Urinary bladder (tissue), 4 donors: ENCODE data around the gene POU3F3. TPM values are rescaled to one million over a fixed set of nuclear protein-coding genes. Genes with fewer than 3 reads are reported as not detected.
A peak's percentile ranks its signal among the peaks of the same experiment; 100 is the strongest.

Experiments used
- DNase-seq: peaks from one replicate; pipeline ENCODE4 v3.0.0-alpha.2; 2015; ENCODE audit errors: extremely low spot score
- H3K27ac ChIP-seq: one replicate; pipeline ENCODE4 v1.5.1; 2013; ENCODE audit warnings: low read depth, mild to moderate bottlenecking, moderate library complexity
- H3K36me3 ChIP-seq: one replicate; pipeline ENCODE4 v1.6.1; 2013; ENCODE audit warnings: mild to moderate bottlenecking, moderate library complexity; ENCODE audit not compliant: insufficient read depth
- H3K4me1 ChIP-seq: one replicate; pipeline ENCODE4 v1.6.1; 2013; ENCODE audit warnings: mild to moderate bottlenecking, moderate library complexity; ENCODE audit not compliant: insufficient read depth
- H3K4me3 ChIP-seq: one replicate; pipeline ENCODE4 v1.5.1; 2013; ENCODE audit warnings: low read depth, low read length
- WGBS: extraction: QIAGEN DNeasy Blood & Tissue Kit; methylation state at CpG from one replicate; pipeline ENCODE4 v1.1.7; 2013; 5-methylcytosine and 5-hydroxymethylcytosine counted together
- polyA plus RNA-seq: library from polyadenylated mRNA; stranded (reverse); fragments of 200-250 nt; gene quantifications from one replicate; pipeline ENCODE4 v1.2.3, GENCODE V29; 2013
- total RNA-seq: library from RNA; depleted of rRNA; stranded (reverse); fragments of >200 nt; gene quantifications from one replicate; pipeline ENCODE4 v1.2.3, GENCODE V29; 2014
- donor health status: healthy with polysubstance abuse.
- donor health status: healthy.

Gene POU3F3
- total and polyA plus RNA-seq, 2 donors = 0.32 TPM; not detected in 1

DNA sequence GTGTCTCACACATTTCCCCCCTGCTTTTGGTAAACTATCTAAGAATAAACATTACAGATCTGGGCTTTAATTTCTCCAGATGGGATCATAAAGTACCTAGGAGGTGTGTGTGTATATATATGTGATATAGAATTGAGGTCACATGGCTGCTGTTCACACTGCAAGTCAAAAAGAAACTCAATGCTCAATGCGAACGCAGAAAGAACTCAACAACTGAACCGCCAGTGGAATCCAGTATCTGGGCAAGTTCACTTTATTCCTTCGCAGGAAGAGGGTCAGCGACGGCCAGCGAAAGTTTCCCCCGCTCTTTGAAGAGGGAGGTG is 17.7 kb downstream of the POU3F3 start:
- Histone ChIP-seq H3K4me1 (no peaks in the 10 kb centered on the region), H3K36me3 (no peaks in the 10 kb centered on the region), H3K4me3 (no peak overlapping the region), H3K27ac (no peak overlapping the region)
- no peak for DNase-seq
- 3% methylated on average over 8 of the region's 8 CpGs for WGBS

DNA sequence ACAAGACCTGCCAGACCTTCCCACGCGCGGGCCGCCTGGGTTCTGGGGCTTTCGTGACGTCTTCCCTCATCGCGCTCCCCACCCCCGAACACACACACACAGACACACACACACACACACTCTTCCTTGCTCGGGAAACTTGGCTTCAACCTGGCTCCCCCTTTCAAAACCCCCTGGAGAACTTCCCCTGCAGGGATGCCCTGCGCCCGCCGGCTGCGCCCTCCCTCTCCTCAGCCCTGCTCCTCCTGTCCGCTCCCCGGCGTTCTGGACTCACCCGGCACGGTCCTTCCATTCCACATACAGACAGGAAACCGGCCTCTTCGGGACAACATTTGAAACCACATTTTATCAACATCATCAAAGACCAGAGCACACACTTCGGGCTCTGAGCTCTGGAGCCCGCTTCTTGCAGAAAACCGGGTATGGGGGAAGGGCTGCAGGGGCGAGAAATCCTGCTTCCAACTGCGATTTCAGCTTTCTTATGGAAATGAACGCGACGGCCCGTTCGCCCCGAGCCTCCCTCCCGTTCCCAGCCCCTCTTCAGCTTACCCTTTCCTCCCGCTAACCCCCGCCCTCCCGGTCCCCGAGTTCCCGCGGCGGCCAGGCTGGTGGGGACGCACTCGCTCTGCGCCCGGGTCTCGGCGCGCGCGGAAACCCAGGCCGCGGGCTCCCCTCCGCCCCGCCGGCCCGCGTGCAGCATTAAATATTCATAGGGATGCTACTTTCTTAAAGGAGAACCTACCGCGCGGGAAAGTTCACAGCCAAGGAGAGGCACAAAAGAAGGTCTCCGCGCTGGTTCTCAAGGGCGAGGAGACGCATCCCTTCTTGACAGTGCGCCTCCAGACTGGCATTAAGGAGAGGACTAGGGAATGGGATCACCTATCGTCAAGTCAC is 18.3 kb downstream of the POU3F3 start:
- Histone ChIP-seq H3K4me1 (no peaks in the 10 kb centered on the region), H3K36me3 (no peaks in the 10 kb centered on the region), H3K4me3 (no peak overlapping the region), H3K27ac (no peak overlapping the region)
- 1% methylated on average over 65 of the region's 65 CpGs for WGBS
- no peak for DNase-seq

DNA sequence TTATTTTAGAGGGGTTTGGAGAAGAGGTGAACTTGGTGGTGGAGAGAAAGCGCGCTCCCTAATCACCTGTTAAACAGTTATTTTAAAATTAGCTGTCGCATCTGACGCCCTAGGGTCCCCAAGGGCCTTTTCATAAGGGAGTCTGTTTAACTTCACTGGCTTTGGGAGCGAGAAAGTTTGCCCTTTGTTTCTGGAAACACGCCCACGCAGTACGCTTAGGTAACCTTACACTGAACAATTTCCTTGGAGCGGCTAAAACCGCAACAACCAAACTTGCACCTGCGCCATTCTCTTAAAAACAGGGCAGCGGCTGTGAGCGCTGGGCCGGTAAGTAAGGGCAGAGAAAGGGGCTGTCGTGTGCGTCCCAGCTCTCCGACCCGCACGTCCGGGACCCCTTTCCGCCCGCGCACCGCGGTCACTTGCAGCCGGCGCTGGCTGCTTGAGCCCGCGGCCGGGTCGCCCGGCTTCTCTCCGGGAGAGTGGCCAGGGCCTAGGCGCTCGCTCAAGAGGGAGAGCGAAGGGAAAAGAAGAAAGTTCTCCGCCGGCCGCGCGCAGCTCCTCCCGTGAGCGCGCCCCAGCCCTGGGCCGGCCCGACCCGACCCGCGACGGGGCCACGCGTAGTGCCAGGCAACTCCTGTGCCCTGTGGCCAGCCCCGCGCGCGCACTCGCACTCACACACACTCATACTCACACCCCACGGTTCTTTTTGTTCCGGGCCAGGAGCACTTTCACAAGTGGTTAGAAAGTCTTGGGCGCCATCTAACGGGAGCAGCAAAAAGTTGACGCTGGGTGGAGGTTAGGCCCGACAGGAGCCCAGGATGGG is 19.2 kb downstream of the POU3F3 start:
- DNase-seq = no peak
- H3K27ac ChIP-seq = no peak overlapping the region
- WGBS = 1% methylated on average over 63 of the region's 63 CpGs

DNA sequence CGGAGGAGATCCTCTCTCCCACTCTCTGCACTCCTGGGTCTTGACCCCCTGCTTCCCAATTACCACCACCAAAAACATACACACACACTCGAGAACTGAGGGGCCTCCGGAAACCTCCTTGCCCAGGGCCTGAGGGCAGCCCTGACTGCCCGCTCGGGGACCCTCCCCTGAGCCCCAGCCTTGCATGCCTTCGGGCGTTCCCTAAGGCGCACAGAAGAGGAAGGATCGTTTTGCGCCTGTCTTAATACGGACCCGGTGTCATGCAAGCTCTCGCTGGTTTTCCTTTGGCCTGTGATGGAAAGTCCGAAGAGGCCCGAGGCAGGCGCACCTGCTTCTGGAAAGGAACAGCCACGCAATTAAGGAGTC is 19.8 kb downstream of the POU3F3 start:
- Histone ChIP-seq H3K4me3 (peak overlapping the region; percentile 41), H3K27ac (no peak overlapping the region), H3K36me3 (no peaks in the 10 kb centered on the region), H3K4me1 (no peaks in the 10 kb centered on the region)
- DNase-seq = no peak
- WGBS = 18% methylated on average over 17 of the region's 17 CpGs

More for the DNA sequence above, 19.2 kb downstream of the POU3F3 start:
- H3K4me3 ChIP-seq = peak overlapping the region; percentile 41
- H3K36me3 ChIP-seq = no peaks in the 10 kb centered on the region
- H3K4me1 ChIP-seq = no peaks in the 10 kb centered on the region

DNA sequence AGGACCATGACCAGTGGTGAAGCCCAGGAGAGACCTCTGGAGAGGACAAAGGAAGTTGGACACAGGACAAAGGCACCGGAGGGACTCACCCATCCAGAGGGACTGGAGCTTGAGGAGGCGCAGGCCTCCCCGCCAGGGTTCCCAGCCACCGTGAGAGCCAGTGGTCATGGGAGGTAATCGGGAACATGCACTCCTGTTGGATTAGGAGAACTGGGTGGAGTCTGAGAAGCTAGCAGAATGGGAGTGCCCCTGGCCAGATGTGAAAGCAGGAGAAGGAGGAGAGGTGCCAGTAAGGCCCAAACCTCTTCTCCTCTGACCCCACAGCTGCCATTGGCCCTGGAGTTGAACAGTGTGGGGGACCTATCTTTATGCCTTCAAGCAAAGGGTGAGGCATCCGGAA is 20.3 kb downstream of the POU3F3 start:
- 62% methylated on average over 6 of the region's 6 CpGs for WGBS
- no peak for DNase-seq

DNA sequence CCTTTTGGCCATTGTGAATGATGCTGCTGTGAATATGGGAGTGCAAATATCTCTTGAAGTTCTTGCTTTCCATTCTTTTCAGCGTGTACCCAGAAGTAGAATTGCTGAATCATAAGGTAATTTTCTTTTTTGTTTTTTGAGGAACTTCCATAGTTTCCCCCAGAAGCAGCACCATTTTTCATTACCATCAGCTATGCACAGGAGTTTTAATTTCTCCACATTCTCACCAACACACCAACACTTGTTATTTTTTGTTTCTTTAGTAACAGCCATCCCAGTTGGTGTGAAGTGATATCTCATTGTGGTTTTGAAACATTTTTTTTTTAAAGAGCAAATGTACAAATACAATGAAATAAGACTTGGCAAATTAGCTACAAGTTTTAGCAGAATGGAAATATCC is 21.3 kb downstream of the POU3F3 start:
- no peak for DNase-seq
- 74% methylated on average over 1 of the region's 1 CpG for WGBS
- Histone ChIP-seq H3K4me3 (no peak overlapping the region), H3K4me1 (no peaks in the 10 kb centered on the region), H3K27ac (no peak overlapping the region), H3K36me3 (no peaks in the 10 kb centered on the region)

More for the DNA sequence above, 20.3 kb downstream of the POU3F3 start:
- Histone ChIP-seq H3K27ac (no peak overlapping the region), H3K4me3 (no peak overlapping the region), H3K36me3 (no peaks in the 10 kb centered on the region), H3K4me1 (no peaks in the 10 kb centered on the region)

DNA sequence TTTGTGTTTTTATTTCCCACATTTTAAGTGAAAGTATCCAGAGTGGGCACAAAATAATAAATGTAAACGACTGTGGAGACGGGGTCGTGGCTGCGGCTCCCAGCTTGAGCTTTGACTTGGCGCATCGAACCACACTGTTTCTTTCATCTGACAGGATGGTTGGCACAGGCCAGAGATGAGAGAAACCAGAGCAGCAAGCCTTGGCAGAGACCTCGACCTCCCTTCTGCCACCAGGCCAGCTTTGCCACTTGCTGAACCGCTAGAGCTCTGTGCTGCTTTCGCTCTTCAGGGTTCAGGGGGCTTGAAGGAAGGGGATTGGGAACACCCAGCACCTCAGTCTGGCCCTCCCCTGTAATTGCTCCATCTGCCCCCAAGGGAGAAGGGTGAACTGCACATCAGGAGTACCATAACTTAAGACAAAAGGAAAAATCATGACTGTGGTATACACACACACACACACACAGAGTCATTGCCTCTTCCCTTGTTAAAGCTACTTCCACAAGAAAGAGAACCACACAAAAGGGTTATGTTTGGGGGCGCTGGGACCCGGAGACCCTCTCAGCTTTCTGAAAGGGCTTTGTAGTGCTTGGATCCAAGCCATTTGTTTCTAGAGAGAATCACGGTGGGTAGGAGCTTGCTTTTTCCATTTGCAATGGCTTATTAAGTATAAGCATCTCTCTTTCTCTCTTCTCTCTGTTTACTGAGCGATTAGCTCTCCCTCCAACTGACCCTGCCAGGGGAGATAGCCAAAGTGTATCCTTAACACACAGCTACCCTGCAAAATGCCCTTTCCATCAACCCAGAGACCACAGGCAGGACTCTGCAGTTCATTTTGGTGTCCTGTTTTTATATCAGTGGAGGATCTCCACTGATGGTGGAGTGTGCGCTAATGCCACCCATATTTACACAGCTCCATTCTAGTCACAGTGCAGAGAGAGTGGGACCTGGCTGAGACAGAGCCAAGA is 23.0 kb downstream of the POU3F3 start:
- WGBS = 65% methylated on average over 14 of the region's 14 CpGs
- Histone ChIP-seq H3K4me3 (no peak overlapping the region), H3K4me1 (no peaks in the 10 kb centered on the region), H3K36me3 (no peaks in the 10 kb centered on the region), H3K27ac (no peak overlapping the region)
- DNase-seq = no peak

DNA sequence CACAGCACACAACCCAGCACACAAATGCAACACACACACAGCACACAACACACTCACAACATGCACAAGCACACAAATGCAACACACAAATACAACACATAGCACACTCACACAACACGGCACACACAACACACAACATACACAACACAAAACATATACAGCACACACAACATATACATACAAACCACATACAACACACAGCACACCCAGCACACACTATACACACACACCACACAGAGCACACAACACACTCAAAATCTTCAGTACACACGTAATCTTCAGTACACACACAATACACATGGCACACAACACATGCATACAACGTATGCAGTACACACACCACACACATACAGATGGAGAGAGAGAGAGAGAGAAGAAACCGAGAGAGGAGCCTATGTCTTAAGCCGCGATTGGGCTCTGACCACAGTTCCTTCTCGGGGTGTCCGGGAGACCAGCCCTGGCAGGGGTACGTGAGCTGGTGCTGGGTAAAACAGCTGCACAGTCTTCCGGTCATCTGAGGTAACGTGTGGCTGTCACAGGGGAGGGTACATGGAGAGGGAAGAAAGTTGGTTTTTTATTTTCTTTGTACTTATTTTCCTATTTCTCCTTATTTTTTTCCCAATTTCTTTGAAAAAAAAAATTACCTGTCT is 25.1 kb downstream of the POU3F3 start:
- H3K27ac ChIP-seq = no peak overlapping the region
- H3K36me3 ChIP-seq = no peaks in the 10 kb centered on the region
- H3K4me1 ChIP-seq = no peaks in the 10 kb centered on the region
- WGBS = 73% methylated on average over 11 of the region's 11 CpGs
- no peak overlapping the region for H3K4me3 ChIP-seq
- DNase-seq = no peak

DNA sequence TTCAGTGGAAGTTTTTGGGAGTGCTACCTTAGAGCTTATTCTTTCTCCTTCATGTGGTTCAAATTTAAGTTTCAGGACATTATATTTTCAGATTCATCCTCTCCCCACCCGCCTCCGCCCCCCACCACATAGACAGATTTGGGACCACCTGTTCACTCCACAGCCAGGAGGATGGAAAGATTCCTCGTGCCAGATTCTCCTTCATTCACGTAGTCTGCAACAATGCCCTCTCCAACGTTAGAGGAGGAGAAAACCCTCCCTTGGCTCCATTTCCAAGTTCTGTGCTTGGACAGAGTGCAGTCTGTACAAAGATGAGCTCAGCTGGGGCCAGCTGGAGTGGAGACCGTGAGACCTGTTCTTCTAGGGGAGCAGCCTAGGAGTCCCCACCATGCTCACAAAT is 26.2 kb downstream of the POU3F3 start:
- DNase-seq = no peak
- Histone ChIP-seq H3K27ac (no peak overlapping the region), H3K36me3 (no peaks in the 10 kb centered on the region), H3K4me1 (no peaks in the 10 kb centered on the region), H3K4me3 (no peak overlapping the region)
- WGBS = 56% methylated on average over 6 of the region's 6 CpGs

DNA sequence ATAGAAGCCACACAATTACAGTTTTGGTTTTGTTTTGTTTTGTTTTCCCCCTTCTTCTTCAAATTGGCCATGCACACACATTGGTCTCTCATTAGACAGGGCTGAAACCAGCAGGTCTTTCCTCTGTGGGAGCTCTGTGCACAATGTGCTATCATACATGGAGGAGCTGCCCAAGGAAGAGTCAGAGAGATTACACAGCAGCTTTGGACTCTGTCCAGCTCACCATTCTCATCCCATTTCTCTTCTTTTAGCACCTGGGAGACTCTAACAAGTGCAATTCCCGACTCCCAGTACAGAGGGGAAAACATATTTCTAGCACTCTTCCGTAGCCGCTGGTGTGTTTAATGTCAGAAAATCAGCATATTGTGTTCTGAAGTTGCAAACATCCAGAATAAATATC is 29.4 kb downstream of the POU3F3 start:
- Histone ChIP-seq H3K4me3 (no peak overlapping the region), H3K36me3 (no peaks in the 10 kb centered on the region), H3K27ac (no peak overlapping the region), H3K4me1 (no peaks in the 10 kb centered on the region)
- WGBS = 74% methylated on average over 3 of the region's 3 CpGs
- no peak for DNase-seq

DNA sequence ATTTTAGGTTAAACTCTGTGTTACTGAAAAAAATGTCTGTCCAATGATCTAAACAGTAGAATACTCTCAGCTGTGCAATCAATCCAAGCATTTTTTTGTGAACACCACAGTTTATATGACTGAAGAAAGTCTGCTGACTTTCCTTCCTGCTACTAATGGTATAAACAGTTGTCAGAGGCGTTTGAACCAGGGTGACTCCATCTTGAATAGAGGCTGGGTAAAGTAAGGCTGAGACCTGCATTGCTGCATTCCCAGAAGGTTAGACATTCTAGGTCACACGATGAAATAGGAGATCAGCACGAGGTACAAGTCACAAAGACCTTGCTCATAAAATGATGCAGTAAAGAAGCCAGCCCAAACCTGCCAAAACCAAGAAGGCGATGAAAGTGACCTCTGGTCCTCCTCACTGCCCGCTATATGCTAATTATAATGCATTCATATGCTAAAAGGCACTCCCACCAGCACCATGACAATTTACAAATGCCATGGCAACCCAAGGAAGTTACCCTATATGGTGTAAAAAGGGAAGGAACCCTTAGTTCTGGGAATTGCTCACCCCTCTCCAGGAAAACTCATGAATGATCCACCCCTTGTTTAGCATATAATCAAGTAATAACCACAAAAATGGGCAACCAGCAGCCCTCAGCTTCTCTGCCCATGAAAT is 31.3 kb downstream of the POU3F3 start:
- 64% methylated on average over 5 of the region's 5 CpGs for WGBS
- no peak for DNase-seq
- no peaks in the 10 kb centered on the region for H3K36me3 ChIP-seq
- H3K4me3 ChIP-seq = no peak overlapping the region
- no peak overlapping the region for H3K27ac ChIP-seq
- no peaks in the 10 kb centered on the region for H3K4me1 ChIP-seq

DNA sequence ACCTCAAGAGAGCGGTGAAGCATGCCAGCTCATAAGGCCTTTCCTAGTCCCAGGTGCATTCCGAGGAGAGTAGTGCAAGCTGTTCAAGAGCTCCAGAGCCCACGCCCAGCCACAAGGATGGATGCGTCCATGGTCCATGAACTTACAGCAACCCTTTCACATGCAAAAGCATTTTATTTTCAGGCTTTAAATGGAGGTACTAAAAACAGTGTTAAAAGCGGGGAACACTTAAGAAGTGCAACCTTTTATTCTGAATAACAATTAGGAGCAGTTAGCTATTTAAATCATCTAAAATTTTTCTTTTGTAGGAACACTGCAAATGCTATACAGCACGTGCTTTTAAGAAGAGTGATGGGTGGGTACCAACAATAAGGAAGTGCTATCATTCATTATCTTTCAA is 33.8 kb downstream of the POU3F3 start:
- Histone ChIP-seq H3K4me1 (no peaks in the 10 kb centered on the region), H3K27ac (no peak overlapping the region), H3K4me3 (no peak overlapping the region), H3K36me3 (no peaks in the 10 kb centered on the region)
- WGBS = 84% methylated on average over 6 of the region's 6 CpGs
- no peak for DNase-seq
